Measurements from ENCODE around the gene SLC20A1.
"Not testable (repeated sequence)": the region's sequence is repeated elsewhere in the genome, so short reads cannot be mapped to it uniquely, and the experiment has no call there.

The SLC20A1 gene

GRCh38 chr2:112684415-112684775 lies 38.7 kb downstream of the SLC20A1 start:
- DNase-seq = no peak

DNA sequence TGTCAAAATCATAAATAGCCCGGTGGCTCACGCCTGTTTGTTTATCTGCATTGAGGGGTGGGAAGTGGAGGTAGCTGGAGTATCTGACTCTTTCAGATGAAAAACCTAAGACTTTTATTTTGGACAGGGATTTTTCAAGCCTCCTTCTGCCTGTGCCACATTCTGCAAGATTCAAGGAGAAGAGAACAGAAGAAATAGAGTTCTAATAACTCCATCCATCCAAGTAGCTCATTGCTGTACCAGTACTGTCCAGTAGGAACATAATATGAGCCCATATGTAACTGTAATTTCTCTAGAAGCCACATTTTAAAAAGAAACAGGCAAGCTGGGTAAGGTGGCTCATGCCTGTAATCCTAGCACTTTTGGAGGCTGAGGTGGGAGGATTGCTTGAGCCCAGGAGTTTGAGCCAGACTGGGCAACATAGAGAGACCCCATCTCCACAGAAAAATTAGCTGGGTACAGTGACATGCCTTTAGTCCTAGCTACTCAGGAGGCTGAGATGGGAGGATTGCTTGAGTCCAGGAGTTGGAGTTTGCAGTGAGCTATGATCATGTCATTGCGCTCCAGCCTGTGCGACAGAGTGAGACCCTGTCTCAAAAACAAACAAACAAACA lies 39.6 kb downstream of the SLC20A1 start:
- DNase-seq = no peak

- DNase-seq = no peak
Observed at GRCh38 chr2:112686348-112687217, 40.8 kb downstream of the SLC20A1 start.

- no peak for DNase-seq
Observed at GRCh38 chr2:112687522-112687921, 41.8 kb downstream of the SLC20A1 start.

GRCh38 chr2:112688086-112688880 lies 42.5 kb downstream of the SLC20A1 start:
- peak; percentile 44 for DNase-seq

DNA sequence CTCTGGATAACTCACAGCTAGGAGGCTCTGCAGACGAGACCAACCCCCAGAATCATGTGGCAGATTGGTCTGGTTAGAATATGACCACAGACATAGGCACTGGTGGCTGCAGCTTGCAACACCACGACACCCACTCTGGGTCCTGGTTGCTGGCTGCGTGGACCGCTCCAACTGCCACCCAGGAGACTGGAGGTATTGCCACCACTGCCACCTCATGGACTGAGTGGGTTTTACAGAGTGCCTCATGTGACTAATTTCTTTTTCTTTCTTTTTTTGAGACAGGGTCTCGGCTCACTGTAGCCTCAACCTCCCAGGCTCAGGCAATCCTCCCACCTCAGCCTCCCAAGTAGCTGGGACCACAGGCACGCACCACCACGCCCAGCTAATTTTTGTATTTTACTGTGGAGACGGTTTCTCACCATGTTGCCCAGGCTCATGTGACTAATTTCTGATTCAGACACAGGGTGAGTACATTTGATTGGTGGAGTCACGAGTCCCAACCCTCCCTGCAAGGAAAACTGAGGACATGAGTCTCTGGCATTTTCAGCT lies 45.2 kb downstream of the SLC20A1 start:
- DNase-seq = peak; percentile 60

DNA sequence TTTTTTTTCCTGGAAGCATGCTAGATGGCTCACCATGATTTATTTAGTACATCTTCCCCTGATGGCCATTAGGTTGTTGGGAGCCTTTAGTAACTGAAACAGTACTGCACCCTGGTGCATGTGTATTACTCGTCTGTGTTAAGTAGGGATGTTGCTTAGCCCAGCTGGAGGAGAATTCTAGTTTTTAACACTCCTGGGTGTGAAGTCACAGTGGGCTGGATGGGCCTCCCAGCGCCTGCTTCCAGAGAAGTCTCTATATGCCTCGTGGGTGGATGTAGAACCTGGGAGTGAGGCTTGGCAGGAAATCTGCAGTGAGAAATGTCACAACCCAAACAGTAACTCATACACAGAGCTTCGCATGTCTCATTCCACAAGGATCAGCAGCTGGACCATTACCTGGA lies 46.1 kb downstream of the SLC20A1 start:
- DNase-seq = peak; percentile 23

DNA sequence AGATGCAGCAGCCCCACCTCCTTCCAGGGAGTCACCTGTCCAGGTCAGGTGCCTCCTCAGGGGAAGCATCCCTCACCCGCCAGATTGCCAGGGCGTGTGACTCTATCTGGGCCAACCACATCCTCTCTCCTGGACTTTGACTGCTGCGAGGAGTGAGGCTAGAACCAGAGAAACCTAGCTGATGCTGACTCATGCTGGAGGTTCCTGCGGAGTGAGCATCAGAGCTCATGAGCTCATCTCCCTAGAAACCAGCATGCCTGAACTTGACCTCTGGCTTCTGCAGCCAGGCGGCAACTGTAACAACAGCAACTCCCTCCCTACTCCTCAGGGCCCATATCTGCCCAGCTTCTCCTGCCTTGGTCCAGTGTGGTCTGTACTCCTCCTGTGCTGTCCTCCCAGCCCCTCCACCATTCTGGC lies 46.8 kb downstream of the SLC20A1 start:
- DNase-seq = peak; percentile 97

DNA sequence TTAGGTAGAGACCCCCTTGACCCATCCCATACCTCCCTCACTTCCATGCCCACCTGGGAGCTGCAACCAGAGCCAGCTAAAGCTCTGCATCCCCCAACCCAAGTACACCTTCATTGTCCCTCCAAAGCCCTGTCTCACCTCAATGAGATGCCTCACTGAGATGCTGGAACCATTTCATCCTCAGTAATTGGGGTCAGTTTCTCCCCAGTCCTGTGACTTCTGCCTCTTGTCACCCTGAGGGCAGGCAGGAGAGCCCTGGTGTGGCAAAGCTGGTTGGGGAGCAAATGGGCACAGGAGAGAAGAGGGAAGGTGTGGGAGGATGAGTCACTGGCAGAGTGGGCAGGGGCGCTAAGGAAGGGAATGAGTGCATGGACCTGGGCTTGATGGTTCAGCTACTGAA lies 47.2 kb downstream of the SLC20A1 start:
- DNase-seq = no peak

DNA sequence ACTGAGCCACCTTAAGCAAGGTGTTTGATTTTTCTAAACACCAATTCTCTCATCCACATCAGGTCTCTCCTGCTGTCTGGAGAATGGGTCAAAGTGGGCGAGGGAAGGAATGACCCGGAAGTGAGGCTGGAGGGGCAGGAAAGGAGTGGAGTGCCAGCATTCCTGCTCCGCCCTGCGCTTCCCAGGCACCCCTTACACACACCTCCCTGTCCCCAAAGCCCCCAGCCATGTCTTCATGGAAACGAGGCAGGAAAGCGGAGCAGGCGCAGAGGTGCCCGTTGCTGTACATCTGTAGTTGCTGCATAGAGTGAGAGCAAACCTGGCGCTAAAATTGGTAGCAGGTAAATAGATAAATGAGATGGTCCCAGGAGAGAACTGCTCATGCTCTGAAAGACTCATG lies 47.9 kb downstream of the SLC20A1 start:
- DNase-seq = no peak

GRCh38 chr2:112694182-112694581 lies 48.4 kb downstream of the SLC20A1 start:
- no peak for DNase-seq

GRCh38 chr2:112698834-112699515 lies 53.2 kb downstream of the SLC20A1 start:
- DNase-seq = no peak

DNA sequence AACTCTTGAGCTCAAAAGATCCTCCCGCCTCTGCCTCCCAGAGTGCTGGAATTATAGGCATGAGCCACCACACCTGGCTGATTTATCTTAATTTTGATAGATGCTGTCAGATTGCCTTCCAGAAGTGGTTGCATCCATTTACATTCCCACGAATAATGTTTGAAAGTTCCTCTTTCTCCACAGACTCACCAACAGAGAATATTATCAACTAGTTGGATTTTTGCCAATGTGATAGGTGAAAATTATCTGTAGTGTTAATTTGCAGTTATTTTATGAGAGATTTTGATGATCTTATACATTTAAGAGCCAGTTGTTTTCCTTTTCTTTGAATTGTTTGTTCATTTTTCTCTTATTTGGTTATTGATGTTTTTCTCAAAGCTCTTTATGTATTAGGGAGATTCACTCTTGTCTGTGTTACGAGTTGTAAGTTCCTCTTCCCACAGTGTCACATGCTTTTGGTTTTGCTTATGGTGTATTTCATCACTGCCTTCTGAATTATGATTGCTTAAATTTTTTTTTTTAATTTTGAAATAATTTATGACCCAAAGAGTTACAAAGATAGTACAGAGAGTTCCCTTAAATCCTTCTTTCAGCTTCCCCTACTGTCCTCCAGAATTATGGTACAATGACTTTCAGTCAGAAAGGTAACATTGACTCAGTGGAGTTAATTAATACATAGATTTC lies 54.4 kb downstream of the SLC20A1 start:
- DNase-seq = no peak

DNA sequence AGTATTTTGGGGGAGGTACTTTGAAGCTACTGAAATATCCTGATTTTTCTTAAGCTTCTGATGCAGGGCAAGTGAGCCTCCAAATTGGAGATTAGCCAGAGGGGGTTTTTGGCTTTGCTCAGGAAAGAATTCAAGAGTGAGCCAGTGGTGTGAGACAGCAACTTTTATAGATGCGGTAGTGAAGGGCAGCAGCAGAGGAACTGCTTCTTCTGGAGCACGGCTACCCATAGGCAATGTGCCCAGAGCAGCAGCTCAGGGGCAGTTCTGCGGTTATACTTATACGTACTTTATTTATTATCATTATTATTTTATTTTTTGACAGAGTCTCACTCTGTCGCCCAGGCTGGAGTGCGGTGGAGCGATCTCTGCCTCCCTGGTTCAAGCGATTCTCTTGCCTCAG lies 55.3 kb downstream of the SLC20A1 start:
- no peak for DNase-seq

DNA sequence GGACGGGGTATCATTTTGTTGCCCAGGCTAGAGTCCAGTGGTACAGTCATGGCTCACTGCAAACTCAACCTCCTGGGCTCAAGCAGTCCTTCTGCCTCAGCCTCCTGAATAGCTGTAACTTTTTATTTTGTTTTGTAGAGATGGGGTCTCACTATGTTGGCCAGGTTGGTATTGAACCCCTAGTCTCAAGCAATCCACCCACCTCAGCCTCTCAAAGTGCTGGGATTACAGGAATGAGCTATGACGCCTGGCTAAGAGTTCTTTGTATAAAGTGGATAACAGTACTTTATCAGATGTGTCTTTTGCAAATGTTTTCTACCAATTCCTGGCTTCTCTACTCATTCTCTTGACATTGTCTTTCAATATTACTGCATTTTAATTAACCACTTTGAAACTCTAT lies 57.9 kb downstream of the SLC20A1 start:
- DNase-seq = no peak

- DNase-seq = no peak
Observed at GRCh38 chr2:112705575-112705974, 59.8 kb downstream of the SLC20A1 start.

GRCh38 chr2:112706170-112706664 lies 60.5 kb downstream of the SLC20A1 start:
- peak; percentile 71 for DNase-seq

- not testable (repeated sequence) for DNase-seq
Observed at GRCh38 chr2:112706947-112707346, 61.2 kb downstream of the SLC20A1 start.

DNA sequence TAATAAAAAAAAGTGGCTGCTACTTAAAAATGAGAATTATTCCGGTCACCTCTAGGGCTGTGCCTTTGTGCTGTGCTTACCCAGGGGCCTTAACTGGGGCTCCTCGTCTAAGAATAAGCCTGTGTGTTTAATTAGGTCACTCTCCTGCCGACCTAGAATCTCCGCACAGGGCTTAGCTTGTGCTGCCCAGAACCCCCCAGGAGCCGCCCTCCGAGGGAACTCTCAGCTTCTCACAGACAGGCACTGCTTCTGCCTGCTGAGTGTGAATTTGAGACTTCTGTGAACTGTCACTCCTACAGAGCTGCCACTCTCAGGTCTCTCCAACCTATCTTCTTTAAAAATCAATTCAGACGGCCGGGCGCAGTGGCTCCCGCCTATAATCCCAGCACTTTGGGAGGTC lies 63.2 kb downstream of the SLC20A1 start:
- no peak for DNase-seq

GRCh38 chr2:112709703-112710102 lies 64.0 kb downstream of the SLC20A1 start:
- no peak for DNase-seq

GRCh38 chr2:112710956-112711750 lies 65.4 kb downstream of the SLC20A1 start:
- no peak for DNase-seq
